B cell (primary cell): ENCODE results near the gene CCDC138. TPM values are rescaled to one million over a fixed set of nuclear protein-coding genes. Genes with fewer than 3 reads are reported as not detected.

Experiments
- ATAC-seq: fragments of 200-7000 bp; cut with Tn5 transposase; one replicate; pipeline ENCODE4 v1.10.0; 2021; ENCODE audit warnings: low read depth, mild to moderate bottlenecking, moderate number of reproducible peaks, moderate library complexity
- CTCF ChIA-PET: fragments of 350-600 bp; sonication (Branson Sonifier 250); formaldehyde crosslinking; loops from one replicate; lab custom pipeline; 2021; ENCODE audit warnings: antibody characterized with exemption, inconsistent platforms; lab: Charles Lee
- POLR2A ChIA-PET: fragments of 350-600 bp; sonication (Branson Sonifier 250); formaldehyde crosslinking; loops from one replicate; lab custom pipeline; 2021; ENCODE audit warnings: antibody characterized with exemption; lab: Charles Lee
- DNase-seq: peaks from one replicate; pipeline ENCODE4 v3.0.0; 2013
- H2AFZ ChIP-seq: 2 replicates; pipeline ENCODE4 v1.6.1; 2012; ENCODE audit warnings: mild to moderate bottlenecking, low read depth, low read length; ENCODE audit not compliant: insufficient read depth, poor library complexity, severe bottlenecking
- H3K27ac ChIP-seq, 2 donors: 1 replicate in 1 of 2; 2 replicates in 1 of 2; pipeline ENCODE4 v1.5.1; 2012 to 2013; ENCODE audit warnings: low read length in 2 of 2, mild to moderate bottlenecking in 2 of 2, moderate library complexity in 1 of 2
- H3K27me3 ChIP-seq, 4 experiments: fragments of 200-600 bp in 1 of 4; sonication (generic) in 1 of 4; replicated peaks in 1 of 4; 1 replicate in 2 of 4; 2 replicates in 2 of 4; pipeline versions ENCODE4 v1.6.1 to v1.7.0; 2013 to 2016; ENCODE audit warnings: low read length in 3 of 4, mild to moderate bottlenecking in 2 of 4, mixed read lengths in 1 of 4, moderate library complexity in 1 of 4; ENCODE audit not compliant: insufficient read depth in 4 of 4, control insufficient read depth in 3 of 4; ENCODE audit errors: control extremely low read depth in 1 of 4
- H3K36me3 ChIP-seq, 2 experiments: replicated peaks in 1 of 2; 1 replicate in 1 of 2; 2 replicates in 1 of 2; pipeline versions ENCODE4 v1.6.1 to v1.7.1; 2013; ENCODE audit warnings: low read length in 1 of 2; ENCODE audit not compliant: insufficient read depth in 2 of 2, control insufficient read depth in 1 of 2; ENCODE audit errors: control extremely low read depth in 1 of 2, extremely low read depth in 1 of 2
- H3K4me1 ChIP-seq, 2 donors: fragments of 200-600 bp in 1 of 2; sonication (generic) in 1 of 2; 1 replicate in 1 of 2; 2 replicates in 1 of 2; pipeline versions ENCODE4 v1.5.1 to v1.6.1; 2013 to 2017; ENCODE audit warnings: low read length in 2 of 2; ENCODE audit not compliant: control insufficient read depth in 2 of 2, insufficient read depth in 2 of 2
- H3K4me2 ChIP-seq: replicated peaks from 2 replicates; pipeline ENCODE3; 2012; ENCODE audit warnings: mild to moderate bottlenecking, low read depth, low read length; ENCODE audit not compliant: poor library complexity, severe bottlenecking
- H3K4me3 ChIP-seq, 5 experiments: fragments of 200-600 bp in 1 of 5; sonication (generic) in 1 of 5; 1 replicate in 3 of 5; 2 replicates in 2 of 5; pipeline versions ENCODE4 v1.5.1 to v1.7.0; 2011 to 2016; ENCODE audit warnings: low read length in 4 of 5, mild to moderate bottlenecking in 4 of 5, low read depth in 2 of 5, control low read depth in 1 of 5, moderate library complexity in 1 of 5; ENCODE audit not compliant: insufficient read depth in 1 of 5; ENCODE audit errors: control extremely low read depth in 1 of 5, extremely low read depth in 1 of 5
- H3K79me2 ChIP-seq: fragments of 200-600 bp; sonication (generic); one replicate; pipeline ENCODE4 v1.6.0; 2016; ENCODE audit warnings: low read length; ENCODE audit not compliant: control insufficient read depth, insufficient read depth
- H3K9ac ChIP-seq: fragments of 200-600 bp; sonication (generic); 2 replicates; pipeline ENCODE4 v1.6.1; 2017; ENCODE audit warnings: mild to moderate bottlenecking, low read length, moderate library complexity
- H3K9me3 ChIP-seq, 3 donors: one replicate each; pipeline versions ENCODE4 v1.6.1 to v1.7.1; 2013; ENCODE audit warnings: low read length in 2 of 3; ENCODE audit not compliant: control insufficient read depth in 2 of 3, insufficient read depth in 1 of 3; ENCODE audit errors: control extremely low read depth in 1 of 3
- H4K20me1 ChIP-seq: 2 replicates; pipeline ENCODE4 v1.6.0; 2012; ENCODE audit warnings: mild to moderate bottlenecking, low read length; ENCODE audit not compliant: insufficient read depth, control insufficient read depth, poor library complexity, severe bottlenecking
- H3K27ac Mint-ChIP-seq: one replicate; pipeline ENCODE4 v1.8.0; 2021; ENCODE audit warnings: mixed read lengths
- H3K27me3 Mint-ChIP-seq: one replicate; pipeline ENCODE4 v1.8.0; 2021; ENCODE audit warnings: mixed read lengths
- H3K4me1 Mint-ChIP-seq: one replicate; pipeline ENCODE4 v1.8.0; 2021; ENCODE audit warnings: mixed read lengths
- H3K4me3 Mint-ChIP-seq: one replicate; pipeline ENCODE4 v1.8.0; 2021; ENCODE audit warnings: mixed read lengths
- H3K9me3 Mint-ChIP-seq: one replicate; pipeline ENCODE4 v1.8.0; 2022; ENCODE audit warnings: mixed read lengths; ENCODE audit not compliant: insufficient read depth
- CTCF ChIP-seq: fragments of 200-600 bp; IDR thresholded peaks from one replicate; pipeline ENCODE4 v1.8.0; 2022; ENCODE audit warnings: antibody characterized with exemption, mild to moderate bottlenecking
- EZH2 ChIP-seq: IDR thresholded peaks from 2 replicates; pipeline ENCODE4 v1.6.1; 2012; ENCODE audit warnings: borderline replicate concordance, low read depth, mild to moderate bottlenecking, moderate library complexity, low read length; ENCODE audit not compliant: insufficient read depth, poor library complexity, severe bottlenecking
- WGBS: methylation state at CpG from one replicate; pipeline ENCODE4 v1.1.5; 2013; ENCODE audit warnings: missing lambda C conversion rate; ENCODE audit not compliant: insufficient coverage; 5-methylcytosine and 5-hydroxymethylcytosine counted together
- intact Hi-C: fragments of 100-400 bp; cut with micrococcal nuclease; formaldehyde crosslinking; loops from one replicate; pipeline ENCODE4 v1.10.0; 2022
- polyA plus RNA-seq: library from polyadenylated mRNA; depleted of rRNA; stranded (reverse); fragments of >200 nt; gene quantifications from 2 replicates; pipeline ENCODE4 v1.2.3, GENCODE V29; 2012
- total RNA-seq, 2 donors: library from RNA; stranded (reverse); fragments of 120-200 nt in 1 of 2; gene quantifications; 1 replicate in 1 of 2; 2 replicates in 1 of 2; pipeline versions ENCODE4 v1.2.3 to v1.2.4, GENCODE V29; 2013 to 2022

Gene CCDC138
- total and polyA plus RNA-seq, 2 donors (not counting 1 experiment from before 2014, with no cell fraction given) = 3.3 to 16.3 TPM

DNA sequence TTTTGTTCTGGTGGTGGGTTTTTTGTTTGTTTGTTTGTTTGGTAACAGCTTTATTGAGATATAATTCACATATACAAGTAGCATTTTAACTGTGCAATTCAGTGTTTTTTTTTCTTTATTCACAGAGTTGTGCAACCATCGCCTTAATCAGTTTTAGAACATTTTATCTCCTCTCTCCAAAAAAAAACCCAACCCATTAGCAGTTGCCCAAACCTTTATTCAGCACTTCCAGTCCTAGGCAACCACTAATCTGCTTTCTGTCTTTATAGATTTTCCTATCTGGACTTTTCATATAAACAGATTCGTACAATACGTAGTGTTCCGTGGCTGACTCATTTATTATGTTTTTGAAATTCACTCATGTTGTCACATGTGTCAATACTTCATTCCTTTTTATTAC lies 38.7 kb downstream of the CCDC138 start:
- Histone ChIP-seq H3K9ac (no peak overlapping the region), H3K4me1 (no peaks in the 10 kb centered on the region), H3K4me2 (no peak overlapping the region), H3K36me3 (no peaks in the 10 kb centered on the region), H3K27ac (no peak overlapping the region), H3K9me3 (peaks cover 0 to 3% (median 0%) of the 10 kb centered on the region in 3 donors), H3K27me3 (no peaks in the 10 kb centered on the region), H2AFZ (no peak overlapping the region), H4K20me1 (no peaks in the 10 kb centered on the region), H3K79me2 (no peaks in the 10 kb centered on the region), H3K4me3 (no peak overlapping the region)
- H3K4me1 Mint-ChIP-seq = no peaks in the 10 kb centered on the region
- ChIA-PET POLR2A (no interaction called here), CTCF (no interaction called here)
- 100% methylated on average over 1 of the region's 4 CpGs for WGBS
- H3K4me3 Mint-ChIP-seq = no peak overlapping the region
- no peaks in the 10 kb centered on the region for H3K27me3 Mint-ChIP-seq
- DNase-seq = no peak
- H3K27ac Mint-ChIP-seq = no peak overlapping the region
- intact Hi-C loops = no loop called here
- H3K9me3 Mint-ChIP-seq = no peaks in the 10 kb centered on the region
- TF ChIP-seq EZH2 = no peak
- TF ChIP-seq CTCF = no peak
- ATAC-seq = no peak

DNA sequence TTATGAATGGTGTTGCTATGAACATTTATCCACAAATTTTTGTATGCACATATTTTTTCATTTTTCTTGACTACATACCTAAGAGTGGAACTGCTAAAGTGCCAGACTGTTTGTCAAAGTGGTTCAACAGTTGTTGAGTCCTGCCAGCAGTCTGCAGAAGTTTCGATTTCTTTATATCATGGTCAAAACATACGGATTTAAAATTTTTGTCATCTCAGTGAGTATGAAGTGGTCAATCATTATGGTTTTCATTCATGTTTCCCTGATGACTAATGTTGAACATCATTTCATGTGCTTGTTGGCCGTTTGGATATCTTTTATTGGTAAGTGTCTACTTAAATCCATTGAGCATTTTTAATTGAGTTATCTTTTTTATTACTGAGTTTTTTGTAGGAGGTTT lies 39.2 kb downstream of the CCDC138 start:
- H3K27me3 ChIP-seq = no peaks in the 10 kb centered on the region
- DNase-seq (no peak), ATAC-seq (no peak)
- WGBS = 100% methylated on average over 2 of the region's 3 CpGs
- H3K4me2 ChIP-seq = no peak overlapping the region
- intact Hi-C loops = no loop called here
- no peak overlapping the region for H3K27ac ChIP-seq
- H3K4me1 ChIP-seq = no peaks in the 10 kb centered on the region
- no peak overlapping the region for H3K9ac ChIP-seq
- no peaks in the 10 kb centered on the region for H3K36me3 ChIP-seq
- no peak overlapping the region for H2AFZ ChIP-seq
- no peak overlapping the region for H3K27ac Mint-ChIP-seq
- CTCF ChIA-PET = no interaction called here
- no peaks in the 10 kb centered on the region for H3K9me3 ChIP-seq
- H4K20me1 ChIP-seq = no peaks in the 10 kb centered on the region
- no peaks in the 10 kb centered on the region for H3K27me3 Mint-ChIP-seq
- POLR2A ChIA-PET = no interaction called here
- no peak for TF ChIP-seq CTCF
- TF ChIP-seq EZH2 = no peak
- H3K79me2 ChIP-seq = no peaks in the 10 kb centered on the region
- H3K4me3 Mint-ChIP-seq = no peak overlapping the region
- H3K4me1 Mint-ChIP-seq = no peaks in the 10 kb centered on the region
- H3K4me3 ChIP-seq = no peak overlapping the region
- H3K9me3 Mint-ChIP-seq = no peaks in the 10 kb centered on the region
